ENCODE data around the gene GRID2.

GRID2 gene

DNA sequence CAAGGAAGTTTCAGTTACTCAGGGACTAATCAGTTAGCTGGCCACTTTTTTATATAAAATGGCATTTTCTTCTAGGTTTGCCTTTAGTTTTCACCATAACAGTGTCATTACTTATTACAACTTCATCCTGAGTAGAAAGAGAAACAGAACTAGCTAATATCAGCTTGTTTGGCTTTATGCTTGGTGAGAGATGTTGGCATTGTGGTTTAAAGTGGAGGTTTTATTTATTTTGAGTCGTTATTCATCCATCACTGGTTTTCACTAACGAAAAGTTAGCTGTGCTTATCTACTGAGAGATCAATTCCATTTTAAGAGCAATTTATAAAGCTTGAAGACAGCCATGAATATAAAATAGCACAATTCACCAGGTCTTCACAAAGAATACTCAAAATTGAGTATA lies 714.5 kb downstream of the GRID2 start:
- no peak for FAIRE-seq
- DNase-seq (ENCODE audit: extremely low spot score, insufficient read length, low read depth), result no peak

DNA sequence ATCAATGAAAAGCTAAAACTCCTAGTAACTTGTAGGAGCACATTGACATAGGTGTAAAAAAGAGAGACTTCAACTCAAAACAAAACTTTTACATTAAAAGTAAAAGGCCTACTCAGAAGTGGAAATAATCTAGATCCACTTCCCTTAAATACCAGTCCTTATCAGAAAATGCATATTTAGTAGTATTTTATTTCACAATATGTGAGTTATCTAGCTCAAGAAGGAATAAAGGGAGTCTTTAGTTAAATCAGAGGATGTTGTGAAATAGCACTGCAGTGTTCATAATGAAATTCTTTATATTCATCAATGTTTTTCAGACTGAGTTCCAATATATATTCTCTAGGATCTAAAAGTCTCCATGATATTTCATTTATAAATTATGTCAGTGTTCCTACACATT lies 715.0 kb downstream of the GRID2 start:
- FAIRE-seq (no peak), DNase-seq (ENCODE audit: extremely low spot score, insufficient read length, low read depth) (no peak)

DNA sequence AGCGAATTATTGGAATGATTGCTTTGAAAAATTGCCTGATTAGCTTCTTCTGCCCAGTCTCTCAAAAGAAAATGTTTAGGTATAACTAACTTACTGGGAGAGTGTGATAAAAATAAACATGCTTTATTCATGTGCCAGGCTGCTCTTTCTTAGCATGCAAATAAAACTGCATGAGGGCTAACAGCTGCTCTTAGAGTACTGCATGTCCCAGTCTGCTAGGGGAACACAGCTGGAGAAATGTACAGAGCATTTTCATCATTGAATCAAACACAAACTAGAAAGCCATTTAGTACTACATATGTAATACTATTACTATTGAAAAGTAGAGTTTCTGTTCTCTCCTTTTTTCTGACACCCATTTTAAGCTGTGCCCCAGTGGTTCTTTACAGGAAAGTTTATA lies 726.0 kb downstream of the GRID2 start:
- FAIRE-seq (no peak), DNase-seq (ENCODE audit: extremely low spot score, insufficient read length, low read depth) (no peak)

GRCh38 chr4:93030670-93031069 lies 726.9 kb downstream of the GRID2 start:
- DNase-seq (ENCODE audit: extremely low spot score, insufficient read length, low read depth) (no peak), FAIRE-seq (no peak)

DNA sequence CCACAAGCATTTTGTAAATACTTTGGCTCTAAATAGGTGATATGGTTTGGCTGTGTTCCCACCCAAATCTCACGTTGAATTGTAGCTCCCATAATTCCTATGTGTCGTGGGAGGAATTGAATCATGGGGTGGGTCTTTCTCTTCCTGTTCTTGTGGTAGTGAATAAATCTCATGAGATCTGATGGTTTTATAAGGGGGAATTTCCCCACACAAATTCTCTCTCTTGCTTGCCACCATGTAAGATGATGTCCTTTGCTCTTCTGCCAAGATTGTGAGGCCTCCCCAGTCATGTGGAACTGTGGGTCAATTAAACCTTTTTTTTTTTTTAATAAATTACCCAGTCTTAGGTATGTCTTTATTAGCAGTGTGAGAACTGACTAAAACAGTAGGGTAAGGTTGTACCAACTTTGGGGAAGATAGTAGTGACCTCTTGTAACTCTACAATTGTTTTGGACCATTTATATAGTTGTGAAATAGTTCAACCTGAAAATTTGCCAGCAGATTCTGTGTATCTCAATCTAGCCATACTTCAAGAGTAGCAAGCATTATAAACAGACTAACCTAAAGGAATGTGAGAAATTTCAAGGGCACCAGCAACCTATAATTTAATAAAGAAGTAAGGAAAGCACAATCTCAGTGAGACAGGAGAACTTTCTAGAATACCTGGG lies 727.8 kb downstream of the GRID2 start:
- DNase-seq (ENCODE audit: extremely low spot score, insufficient read length, low read depth) (no peak), FAIRE-seq (no peak)

DNA sequence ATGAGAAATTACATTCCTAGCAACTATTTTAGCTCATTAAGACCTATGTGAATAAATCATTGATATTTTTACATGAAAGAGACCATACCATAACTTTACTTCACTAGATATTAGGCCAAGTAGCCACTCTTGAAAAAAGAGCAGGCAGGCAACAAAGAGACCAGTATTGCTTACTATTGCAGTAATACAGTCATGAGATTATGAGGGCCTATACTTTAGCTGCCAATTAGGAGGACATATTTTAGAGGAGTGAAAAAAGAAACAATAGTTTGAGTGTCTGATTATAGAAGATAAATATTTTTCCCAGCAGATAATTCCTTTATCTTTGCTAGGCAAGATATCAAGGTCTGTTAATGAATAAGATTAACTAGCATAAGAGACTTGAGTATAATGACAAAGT lies 739.0 kb downstream of the GRID2 start:
- no peak for FAIRE-seq
- DNase-seq (ENCODE audit: extremely low spot score, insufficient read length, low read depth), result no peak

DNA sequence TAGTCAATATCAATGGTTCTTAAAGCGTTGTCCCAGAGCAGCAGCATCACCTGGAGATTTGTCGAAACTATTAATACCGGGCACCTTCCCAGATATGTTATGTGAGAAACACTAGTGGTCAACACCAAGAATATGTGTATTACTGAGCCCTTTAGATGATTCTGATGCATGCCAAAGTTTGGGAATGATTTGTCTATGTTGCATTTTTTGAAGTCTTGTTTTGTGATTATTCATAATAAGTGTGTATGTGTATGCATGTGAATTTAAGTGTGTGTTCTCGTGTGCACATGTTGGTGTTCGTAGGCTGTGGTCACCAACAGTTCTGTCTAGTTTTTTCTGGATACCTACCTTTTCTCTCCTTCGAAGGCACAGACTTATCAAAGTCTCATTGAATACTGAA lies 749.4 kb downstream of the GRID2 start:
- DNase-seq (ENCODE audit: extremely low spot score, insufficient read length, low read depth) (no peak), FAIRE-seq (no peak)

DNA sequence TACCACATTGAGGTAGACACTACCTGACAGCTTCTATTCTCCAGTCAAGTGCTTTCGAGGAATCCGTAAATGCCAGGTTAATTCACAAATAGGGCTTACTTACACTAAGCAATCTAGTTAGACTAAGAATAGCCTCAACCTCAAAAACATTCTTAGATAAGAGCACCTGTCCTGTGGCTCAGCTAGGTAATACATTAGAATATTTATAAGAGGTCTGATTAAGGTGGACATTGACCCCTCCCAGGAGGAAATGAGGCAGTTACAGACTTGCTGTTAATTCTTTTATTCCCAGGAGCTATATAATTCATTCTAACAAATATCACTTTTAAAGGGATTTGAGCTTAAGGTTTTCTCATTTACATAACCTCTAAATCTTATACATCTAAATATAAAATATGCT lies 758.1 kb downstream of the GRID2 start:
- no peak for FAIRE-seq
- DNase-seq (ENCODE audit: extremely low spot score, insufficient read length, low read depth), result no peak

- DNase-seq (ENCODE audit: extremely low spot score, insufficient read length, low read depth) (no peak), FAIRE-seq (no peak)
Measured at GRCh38 chr4:93063325-93063724, 759.6 kb downstream of the GRID2 start.

DNA sequence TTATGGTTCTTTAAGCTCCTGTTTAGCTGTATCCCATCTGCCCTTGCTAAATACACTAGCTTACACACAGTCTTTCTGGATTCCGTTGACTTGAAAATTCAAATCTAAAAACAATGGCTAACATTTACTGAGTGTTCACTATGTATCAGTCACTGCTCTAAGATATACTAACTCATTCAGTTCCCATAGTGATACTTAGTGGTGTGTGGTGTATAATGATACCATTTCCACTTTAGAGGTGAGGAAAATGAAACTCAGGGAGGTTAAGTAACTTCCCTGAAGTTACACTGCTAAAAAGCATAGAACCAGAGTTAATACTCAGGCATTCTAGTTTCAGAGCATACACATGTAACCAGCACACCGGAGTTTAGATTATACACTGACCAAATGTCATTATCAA lies 762.0 kb downstream of the GRID2 start:
- FAIRE-seq (no peak), DNase-seq (ENCODE audit: extremely low spot score, insufficient read length, low read depth) (no peak)

- no peak for FAIRE-seq
- DNase-seq (ENCODE audit: extremely low spot score, insufficient read length, low read depth), result no peak
Measured at GRCh38 chr4:93066749-93067148, 763.0 kb downstream of the GRID2 start.

DNA sequence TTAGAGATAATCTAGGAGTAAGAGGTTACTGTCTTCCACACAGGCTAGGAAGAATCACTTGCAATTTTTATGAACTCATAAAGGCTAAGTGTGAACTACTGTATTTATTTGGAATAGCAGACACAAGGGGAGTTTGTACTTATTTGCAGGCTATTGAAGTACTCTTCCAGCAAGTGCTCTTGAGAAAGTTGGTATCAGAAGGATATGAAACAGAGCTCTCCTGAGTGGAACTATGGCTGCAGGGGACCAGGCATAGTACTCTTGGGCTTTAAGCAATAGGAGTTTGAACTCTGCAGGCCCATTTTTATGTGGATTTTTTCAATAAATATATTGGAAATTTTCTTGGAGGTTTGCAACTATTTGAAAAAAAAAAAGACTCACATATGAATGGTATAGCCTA lies 768.5 kb downstream of the GRID2 start:
- no peak for FAIRE-seq
- no peak for DNase-seq (ENCODE audit: extremely low spot score, insufficient read length, low read depth)

- no peak for DNase-seq (ENCODE audit: extremely low spot score, insufficient read length, low read depth)
- no peak for FAIRE-seq
Measured at GRCh38 chr4:93080316-93080715, 776.5 kb downstream of the GRID2 start.

DNA sequence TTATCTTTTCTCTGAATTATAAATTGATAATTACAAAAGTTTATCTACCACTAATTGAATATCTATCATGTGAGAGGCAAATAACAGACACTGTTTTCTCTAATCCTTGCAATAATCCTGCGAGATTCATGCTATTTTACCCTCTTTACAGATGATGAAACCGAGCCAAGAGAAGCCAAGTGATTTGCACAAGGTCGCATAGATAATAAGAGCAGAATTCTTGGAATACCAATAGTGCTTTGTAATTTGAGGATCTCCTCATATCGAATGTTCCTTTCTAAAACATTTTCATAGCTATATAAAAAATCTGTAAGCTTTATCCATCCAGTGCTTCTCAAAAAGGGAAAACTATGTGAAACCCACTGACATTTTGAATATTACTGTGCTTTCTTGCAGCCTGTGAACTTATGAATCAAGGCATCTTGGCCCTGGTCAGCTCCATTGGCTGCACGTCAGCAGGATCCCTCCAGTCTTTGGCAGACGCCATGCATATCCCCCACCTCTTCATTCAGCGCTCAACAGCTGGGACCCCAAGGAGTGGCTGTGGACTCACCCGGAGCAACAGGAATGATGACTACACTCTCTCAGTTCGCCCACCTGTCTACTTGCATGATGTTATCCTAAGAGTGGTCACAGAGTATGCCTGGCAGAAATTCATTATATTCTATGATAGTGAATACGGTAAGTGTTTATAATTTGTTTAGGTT lies 781.0 kb downstream of the GRID2 start:
- no peak for DNase-seq (ENCODE audit: extremely low spot score, insufficient read length, low read depth)
- no peak for FAIRE-seq

DNA sequence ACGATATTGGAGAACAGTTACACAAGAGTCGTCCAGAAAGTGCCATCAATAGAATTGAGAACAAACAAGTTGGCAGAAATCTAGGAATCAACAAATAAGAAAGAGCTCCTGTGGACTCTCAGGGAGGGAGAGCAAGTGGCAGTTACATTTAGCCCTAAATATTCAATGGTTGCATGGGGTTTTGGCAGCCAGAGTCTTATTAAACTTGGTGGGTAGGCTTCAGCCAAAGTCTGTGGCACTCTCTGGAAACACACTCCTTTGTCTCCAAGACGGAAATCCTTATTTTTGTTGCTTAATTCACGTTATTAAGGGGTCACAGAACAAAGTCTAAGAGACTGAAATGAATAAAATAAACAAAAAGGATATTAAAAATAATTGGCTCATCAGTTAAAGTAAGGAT lies 782.6 kb downstream of the GRID2 start:
- FAIRE-seq, result no peak
- no peak for DNase-seq (ENCODE audit: extremely low spot score, insufficient read length, low read depth)

DNA sequence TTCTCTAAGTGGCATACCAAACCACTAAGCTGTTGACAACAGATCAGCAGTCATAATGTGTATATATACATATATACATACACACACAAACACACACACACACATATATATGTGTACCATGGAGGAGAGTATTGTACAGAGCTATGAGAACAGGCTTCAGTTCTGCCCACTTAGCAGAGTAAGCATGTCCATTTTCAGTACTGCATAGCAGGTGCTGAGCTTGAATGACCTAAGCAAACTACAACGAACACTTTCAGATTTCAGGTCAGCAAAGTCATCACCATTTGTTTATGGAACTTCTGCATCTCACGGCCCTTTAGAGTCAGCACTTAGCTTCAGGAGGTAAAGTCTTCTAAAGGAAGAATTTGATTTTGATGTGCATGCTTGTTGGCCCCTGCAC lies 789.0 kb downstream of the GRID2 start:
- FAIRE-seq, result no peak

GRCh38 chr4:93103042-93103441 lies 799.3 kb downstream of the GRID2 start:
- DNase-seq (ENCODE audit: extremely low spot score, insufficient read length, low read depth) (no peak), FAIRE-seq (no peak)

More for the DNA sequence above, 789.0 kb downstream of the GRID2 start:
- no peak for DNase-seq (ENCODE audit: extremely low spot score, insufficient read length, low read depth)

DNA sequence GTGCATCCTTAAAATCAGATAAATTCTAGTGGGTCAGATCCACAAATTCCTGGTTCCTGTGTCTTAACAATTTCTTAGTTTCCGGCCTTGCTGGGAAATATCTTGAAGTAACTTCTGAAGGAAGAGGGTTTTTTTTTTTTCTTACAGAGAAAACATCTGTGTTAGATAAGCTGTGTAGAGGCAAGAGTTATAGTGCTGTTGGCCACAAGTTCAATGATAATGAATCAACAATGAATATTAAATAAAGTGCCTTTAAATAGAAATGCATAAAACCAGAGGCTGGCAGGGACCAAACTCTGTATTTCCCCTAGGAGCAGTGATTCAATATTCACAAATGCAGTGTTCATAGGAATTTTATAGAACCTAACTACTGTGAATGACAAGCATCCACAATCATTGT lies 812.9 kb downstream of the GRID2 start:
- no peak for FAIRE-seq

DNA sequence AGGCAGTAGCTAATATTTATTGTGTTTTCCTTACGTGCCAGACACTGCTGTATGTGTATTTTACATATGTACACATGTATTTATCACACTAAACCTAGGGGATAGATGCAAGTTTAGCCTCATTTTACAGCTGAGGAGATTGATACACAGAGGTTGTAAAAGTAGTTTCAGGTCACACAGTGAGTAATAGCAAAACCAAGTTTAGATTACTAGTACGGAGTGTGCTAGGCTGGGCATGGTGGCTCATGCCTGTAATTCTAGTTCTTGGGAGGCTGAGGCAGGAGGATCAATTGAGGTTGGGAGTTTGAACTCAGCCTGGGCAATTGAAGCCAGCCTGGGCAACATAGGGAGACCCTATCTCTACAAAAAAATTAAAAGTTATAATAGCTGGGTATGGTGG lies 823.7 kb downstream of the GRID2 start:
- DNase-seq (ENCODE audit: extremely low spot score, insufficient read length, low read depth) (no peak), FAIRE-seq (no peak)

More for the DNA sequence above, 812.9 kb downstream of the GRID2 start:
- no peak for DNase-seq (ENCODE audit: extremely low spot score, insufficient read length, low read depth)

DNA sequence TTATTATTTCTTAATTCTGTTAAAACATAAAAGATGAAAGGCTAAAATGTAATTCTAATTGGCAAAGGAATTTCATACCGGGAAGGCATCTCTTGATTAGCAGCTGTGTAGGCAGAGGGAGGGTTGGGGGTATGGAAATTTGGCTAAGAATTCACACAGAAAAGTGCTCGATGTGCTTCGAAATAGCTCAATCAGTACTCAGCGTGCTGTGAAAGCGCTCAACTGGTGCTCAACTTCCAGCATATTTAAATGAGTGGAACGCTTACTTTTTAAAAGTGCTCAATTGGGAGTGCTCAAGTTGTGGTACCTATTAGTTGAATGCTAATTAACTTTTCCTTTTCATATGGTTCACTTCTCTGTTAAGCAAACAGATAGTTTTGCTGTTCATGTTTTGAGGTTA lies 828.9 kb downstream of the GRID2 start:
- DNase-seq (ENCODE audit: extremely low spot score, insufficient read length, low read depth) (no peak), FAIRE-seq (no peak)

- no peak for DNase-seq (ENCODE audit: extremely low spot score, insufficient read length, low read depth)
- no peak for FAIRE-seq
Measured at GRCh38 chr4:93139118-93139517, 835.4 kb downstream of the GRID2 start.

- no peak for DNase-seq (ENCODE audit: extremely low spot score, insufficient read length, low read depth)
- no peak for FAIRE-seq
Measured at GRCh38 chr4:93143902-93144301, 840.1 kb downstream of the GRID2 start.

All from GM18507 (cell line).